BLaER1 (cell line): ENCODE measurements around the gene CTCFL.

Experiments used
- H3K27ac ChIP-seq: shearing (Covaris generic); formaldehyde crosslinking; 2 replicates; pipeline ENCODE4 v1.8.1; 2022
- H3K27me3 ChIP-seq: shearing (Covaris generic); formaldehyde crosslinking; 2 replicates; pipeline ENCODE4 v1.8.1; 2022
- H3K36me3 ChIP-seq: shearing (Covaris generic); formaldehyde crosslinking; 2 replicates; pipeline ENCODE4 v1.8.1; 2022
- H3K4me1 ChIP-seq: shearing (Covaris generic); formaldehyde crosslinking; 2 replicates; pipeline ENCODE4 v1.8.1; 2022
- H3K4me2 ChIP-seq: shearing (Covaris generic); formaldehyde crosslinking; 2 replicates; pipeline ENCODE4 v1.8.1; 2022
- H3K4me3 ChIP-seq: shearing (Covaris generic); formaldehyde crosslinking; 2 replicates; pipeline ENCODE4 v1.8.1; 2022
- H3K9ac ChIP-seq: shearing (Covaris generic); formaldehyde crosslinking; 2 replicates; pipeline ENCODE4 v1.8.1; 2022
- H3K9me3 ChIP-seq: shearing (Covaris generic); formaldehyde crosslinking; 2 replicates; pipeline ENCODE4 v1.8.1; 2022
- H4K20me1 ChIP-seq: shearing (Covaris generic); formaldehyde crosslinking; 2 replicates; pipeline ENCODE4 v1.8.1; 2022
- Cebpa-rat ChIP-seq: shearing (Covaris generic); IDR thresholded peaks from 2 replicates; pipeline ENCODE4 v1.8.1; 2022

Gene CTCFL

GRCh38 chr20:57483287-57484050 lies 41.5 kb downstream of the CTCFL start:
- Histone ChIP-seq H3K4me2 (peak overlapping the region; percentile 96), H3K4me3 (no peak overlapping the region), H3K36me3 (no peaks in the 10 kb centered on the region), H3K9ac (no peak overlapping the region), H3K27me3 (no peaks in the 10 kb centered on the region), H3K4me1 (peaks cover 55% of the 10 kb centered on the region), H3K9me3 (peaks cover 11% of the 10 kb centered on the region; the same call in 1 of the 2 replicates), H4K20me1 (no peaks in the 10 kb centered on the region), H3K27ac (no peak overlapping the region; the same call in 1 of the 2 replicates)
- TF ChIP-seq Cebpa-rat = no peak

- Histone ChIP-seq H3K4me3 (no peak overlapping the region), H3K27me3 (no peaks in the 10 kb centered on the region), H3K4me2 (peak overlapping the region; percentile 96), H3K9me3 (peaks cover 11% of the 10 kb centered on the region; the same call in 1 of the 2 replicates), H4K20me1 (no peaks in the 10 kb centered on the region), H3K27ac (peak overlapping the region; percentile 52), H3K36me3 (no peaks in the 10 kb centered on the region), H3K9ac (no peak overlapping the region), H3K4me1 (peaks cover 61% of the 10 kb centered on the region)
- TF ChIP-seq Cebpa-rat = no peak
These were observed 42.1 kb downstream of the CTCFL start for GRCh38 chr20:57482796-57483195.

- Histone ChIP-seq H4K20me1 (no peaks in the 10 kb centered on the region), H3K4me3 (no peak overlapping the region), H3K9ac (no peak overlapping the region; the same call in 1 of the 2 replicates), H3K27me3 (no peaks in the 10 kb centered on the region), H3K4me2 (peak overlapping the region; percentile 96), H3K27ac (peak overlapping the region; percentile 52), H3K36me3 (no peaks in the 10 kb centered on the region), H3K9me3 (peaks cover 11% of the 10 kb centered on the region; the same call in 1 of the 2 replicates), H3K4me1 (peaks cover 68% of the 10 kb centered on the region)
- TF ChIP-seq Cebpa-rat = no peak
These were observed 42.8 kb downstream of the CTCFL start for GRCh38 chr20:57482148-57482547.

GRCh38 chr20:57481281-57481711 lies 43.6 kb downstream of the CTCFL start:
- no peaks in the 10 kb centered on the region for H4K20me1 ChIP-seq
- H3K27me3 ChIP-seq = no peaks in the 10 kb centered on the region
- H3K4me3 ChIP-seq = peak overlapping the region; percentile 44
- peak overlapping the region; percentile 64 for H3K9ac ChIP-seq
- no peaks in the 10 kb centered on the region for H3K36me3 ChIP-seq
- peak overlapping the region; percentile 96 for H3K4me2 ChIP-seq
- H3K9me3 ChIP-seq = peaks cover 11% of the 10 kb centered on the region; the same call in 1 of the 2 replicates
- H3K4me1 ChIP-seq = peaks cover 76% of the 10 kb centered on the region
- peak overlapping the region; percentile 78 for H3K27ac ChIP-seq
- TF ChIP-seq Cebpa-rat = no peak

GRCh38 chr20:57480444-57481160 lies 44.3 kb downstream of the CTCFL start:
- no peak for TF ChIP-seq Cebpa-rat
- Histone ChIP-seq H3K9me3 (0 out of 2 replicates have a peak, but pooled peaks cover 4% of the 10 kb centered on the region), H3K27me3 (no peaks in the 10 kb centered on the region), H3K9ac (peak overlapping the region; percentile 64), H4K20me1 (no peaks in the 10 kb centered on the region), H3K4me3 (peak overlapping the region; percentile 44), H3K4me2 (peak overlapping the region; percentile 96), H3K27ac (peak overlapping the region; percentile 78), H3K36me3 (no peaks in the 10 kb centered on the region), H3K4me1 (peaks cover 83% of the 10 kb centered on the region)

GRCh38 chr20:57479196-57479595 lies 45.7 kb downstream of the CTCFL start:
- H3K9me3 ChIP-seq = no peaks in the 10 kb centered on the region
- no peaks in the 10 kb centered on the region for H3K36me3 ChIP-seq
- H4K20me1 ChIP-seq = no peaks in the 10 kb centered on the region
- no peak overlapping the region for H3K27ac ChIP-seq
- 0 out of 2 replicates have a peak overlapping the region, but pooled peaks have one; percentile 18 for H3K4me2 ChIP-seq
- no peak for TF ChIP-seq Cebpa-rat
- H3K4me3 ChIP-seq = no peak overlapping the region
- H3K9ac ChIP-seq = no peak overlapping the region
- H3K27me3 ChIP-seq = no peaks in the 10 kb centered on the region
- H3K4me1 ChIP-seq = peaks cover 97% of the 10 kb centered on the region

- Histone ChIP-seq H3K27ac (no peak overlapping the region), H3K4me2 (peak overlapping the region; percentile 86; the same call in 1 of the 2 replicates), H3K27me3 (no peaks in the 10 kb centered on the region), H3K9me3 (no peaks in the 10 kb centered on the region), H3K9ac (no peak overlapping the region), H3K4me1 (peaks cover 100% of the 10 kb centered on the region), H3K4me3 (no peak overlapping the region), H4K20me1 (no peaks in the 10 kb centered on the region), H3K36me3 (no peaks in the 10 kb centered on the region)
- TF ChIP-seq Cebpa-rat = no peak
These were observed 46.8 kb downstream of the CTCFL start for GRCh38 chr20:57478176-57478575.

- no peaks in the 10 kb centered on the region for H3K9me3 ChIP-seq
- H3K36me3 ChIP-seq = no peaks in the 10 kb centered on the region
- H3K4me1 ChIP-seq = peaks cover 100% of the 10 kb centered on the region
- H3K4me3 ChIP-seq = no peak overlapping the region
- no peak for TF ChIP-seq Cebpa-rat
- H3K27me3 ChIP-seq = no peaks in the 10 kb centered on the region
- H3K4me2 ChIP-seq = peak overlapping the region; percentile 86
- no peak overlapping the region for H3K9ac ChIP-seq
- peak overlapping the region; percentile 72 for H3K27ac ChIP-seq
- no peaks in the 10 kb centered on the region for H4K20me1 ChIP-seq
These were observed 48.1 kb downstream of the CTCFL start for GRCh38 chr20:57476641-57477461.

- Histone ChIP-seq H3K9ac (peak overlapping the region; percentile 72), H3K27me3 (no peaks in the 10 kb centered on the region), H3K36me3 (no peaks in the 10 kb centered on the region), H4K20me1 (no peaks in the 10 kb centered on the region), H3K4me2 (peak overlapping the region; percentile 86), H3K4me1 (peaks cover 100% of the 10 kb centered on the region), H3K4me3 (peak overlapping the region; percentile 23; the same call in 1 of the 2 replicates), H3K9me3 (no peaks in the 10 kb centered on the region), H3K27ac (peak overlapping the region; percentile 72)
- no peak for TF ChIP-seq Cebpa-rat
These were observed 48.8 kb downstream of the CTCFL start for GRCh38 chr20:57476084-57476526.
